ENCODE measurements around the gene KRTAP27-1.

DNA sequence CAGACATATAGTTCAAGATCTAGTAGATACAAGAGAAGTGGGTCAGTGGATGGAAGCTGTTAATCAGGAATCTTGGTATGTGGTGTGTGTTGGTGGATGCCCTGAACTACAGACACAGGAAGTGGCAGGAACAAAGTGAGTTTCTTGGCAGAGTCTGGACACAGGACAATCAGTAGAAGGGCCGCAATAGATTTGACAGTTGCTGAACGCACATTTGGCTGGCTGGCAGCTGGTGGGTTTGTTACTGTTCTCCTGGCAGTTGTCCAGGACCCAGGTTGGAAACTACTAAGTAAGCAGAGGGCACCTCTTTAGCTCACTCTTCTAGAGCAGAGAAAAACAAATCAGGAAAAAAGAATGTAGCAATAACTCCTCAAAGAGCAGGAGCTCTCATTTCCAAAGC is 30.6 kb downstream of the KRTAP27-1 start:
- TF ChIP-seq, protein P1, sequence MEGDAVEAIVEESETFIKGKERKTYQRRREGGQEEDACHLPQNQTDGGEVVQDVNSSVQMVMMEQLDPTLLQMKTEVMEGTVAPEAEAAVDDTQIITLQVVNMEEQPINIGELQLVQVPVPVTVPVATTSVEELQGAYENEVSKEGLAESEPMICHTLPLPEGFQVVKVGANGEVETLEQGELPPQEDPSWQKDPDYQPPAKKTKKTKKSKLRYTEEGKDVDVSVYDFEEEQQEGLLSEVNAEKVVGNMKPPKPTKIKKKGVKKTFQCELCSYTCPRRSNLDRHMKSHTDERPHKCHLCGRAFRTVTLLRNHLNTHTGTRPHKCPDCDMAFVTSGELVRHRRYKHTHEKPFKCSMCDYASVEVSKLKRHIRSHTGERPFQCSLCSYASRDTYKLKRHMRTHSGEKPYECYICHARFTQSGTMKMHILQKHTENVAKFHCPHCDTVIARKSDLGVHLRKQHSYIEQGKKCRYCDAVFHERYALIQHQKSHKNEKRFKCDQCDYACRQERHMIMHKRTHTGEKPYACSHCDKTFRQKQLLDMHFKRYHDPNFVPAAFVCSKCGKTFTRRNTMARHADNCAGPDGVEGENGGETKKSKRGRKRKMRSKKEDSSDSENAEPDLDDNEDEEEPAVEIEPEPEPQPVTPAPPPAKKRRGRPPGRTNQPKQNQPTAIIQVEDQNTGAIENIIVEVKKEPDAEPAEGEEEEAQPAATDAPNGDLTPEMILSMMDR (conservative IDR thresholded peaks at IDR 0.05 in 1 of 2, IDR thresholded peaks at IDR 0.05 in 1 of 2; ENCODE audit: extremely low read depth in 1 of 2, insufficient read depth in 1 of 2, low read depth in 1 of 2, low read length in 2 of 2): no peak
- no peak for TF ChIP-seq EZH2 (IDR thresholded peaks at IDR 0.05; ENCODE audit: borderline replicate concordance, low read length)
